GM12892 (cell line): ENCODE data around the gene MYCBPAP.

Source experiments
- POLR2A ChIP-seq: IDR thresholded peaks from 2 replicates; pipeline ENCODE4 v1.6.1; 2011; ENCODE audit warnings: low read depth, low read length, control low read depth
- POLR2AphosphoS5 ChIP-seq: IDR thresholded peaks from 2 replicates; pipeline ENCODE4 v1.6.1; 2011; ENCODE audit warnings: low read depth, low read length, control low read depth

GRCh38 chr17:50458701-50459676, 49.2 kb upstream of the MYCBPAP start:
- TF ChIP-seq POLR2A (no peak), POLR2AphosphoS5 (no peak)
